Thoracic aorta (tissue), 2 donors: Measurements from ENCODE around the gene GALNT12. TPM values are rescaled to one million over a fixed set of nuclear protein-coding genes. Genes with fewer than 3 reads are reported as not detected.

Experiments
- ATAC-seq: fragments of 150-250 bp; one replicate; pipeline ENCODE4 v1.8.0; 2017; ENCODE audit warnings: low read depth; ENCODE audit not compliant: insufficient number of reproducible peaks, low FRiP score
- DNase-seq: peaks from one replicate; pipeline ENCODE4 v3.0.0-alpha.2; 2020; ENCODE audit warnings: low spot score
- H3K27ac ChIP-seq, 2 donors: fragments of 200-600 bp; sonication (generic); 1 replicate in 1 of 2; 2 replicates in 1 of 2; pipeline ENCODE4 v1.5.1; 2016; ENCODE audit warnings: mild to moderate bottlenecking in 2 of 2, moderate library complexity in 2 of 2
- H3K27me3 ChIP-seq: fragments of 200-600 bp; sonication (generic); replicated peaks from 2 replicates; pipeline ENCODE4 v1.6.0; 2016; ENCODE audit warnings: mild to moderate bottlenecking; ENCODE audit not compliant: insufficient read depth
- H3K36me3 ChIP-seq: fragments of 200-600 bp; sonication (generic); one replicate; pipeline ENCODE4 v1.5.1; 2016
- H3K4me1 ChIP-seq, 2 donors: fragments of 200-600 bp; sonication (generic); 1 replicate in 1 of 2; 2 replicates in 1 of 2; pipeline versions ENCODE4 v1.5.1 to v1.6.0; 2016; ENCODE audit warnings: low read depth in 2 of 2, mild to moderate bottlenecking in 1 of 2; ENCODE audit not compliant: control insufficient read depth in 1 of 2
- H3K4me3 ChIP-seq: fragments of 200-600 bp; sonication (generic); 2 replicates; pipeline ENCODE4 v1.5.1; 2016; ENCODE audit warnings: mild to moderate bottlenecking
- H3K9me3 ChIP-seq: fragments of 200-600 bp; sonication (generic); 2 replicates; pipeline ENCODE4 v1.5.1; 2016
- total RNA-seq, 2 donors: library from RNA; depleted of rRNA; stranded (reverse); fragments of >200 nt; gene quantifications; one replicate each; pipeline versions ENCODE4 v1.1.0 to v1.2.3, GENCODE V29; 2016
- TF ChIP-seq, protein P1 (sequence below): fragments of 200-600 bp; sonication (generic); IDR thresholded peaks from one replicate; pipeline ENCODE4 v1.5.1; 2019; ENCODE audit warnings: antibody characterized with exemption

The GALNT12 gene
- total RNA-seq, 2 donors from 2014 or later, result 6.8 to 30.1 TPM

DNA sequence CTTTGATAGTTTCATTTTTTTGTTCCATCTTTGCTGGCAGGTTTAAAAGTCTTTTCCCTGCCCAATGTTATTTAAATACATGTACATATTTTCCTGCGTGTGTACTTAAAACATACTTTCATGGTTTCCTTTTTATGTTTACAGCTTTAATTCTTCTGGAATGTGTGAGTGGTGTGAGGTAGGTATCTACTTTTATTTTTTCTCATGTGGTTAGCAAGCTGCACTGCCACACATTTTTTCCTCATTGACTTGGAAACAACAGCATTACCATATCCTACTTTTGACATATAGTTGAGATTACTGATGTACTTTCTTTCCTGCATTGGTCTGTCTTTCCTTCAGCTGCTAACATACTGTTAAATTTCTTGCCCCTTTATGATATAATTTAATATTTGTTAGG, 84.8 kb downstream of the GALNT12 start:
- Histone ChIP-seq H3K36me3 (no peaks in the 10 kb centered on the region), H3K4me1 (peaks cover 0 to 8% of the 10 kb centered on the region in 2 donors), H3K9me3 (peaks cover 2% of the 10 kb centered on the region), H3K27me3 (no peaks in the 10 kb centered on the region), H3K4me3 (no peak overlapping the region), H3K27ac (no peak overlapping the region)
- no peak for DNase-seq
- TF ChIP-seq, protein P1, sequence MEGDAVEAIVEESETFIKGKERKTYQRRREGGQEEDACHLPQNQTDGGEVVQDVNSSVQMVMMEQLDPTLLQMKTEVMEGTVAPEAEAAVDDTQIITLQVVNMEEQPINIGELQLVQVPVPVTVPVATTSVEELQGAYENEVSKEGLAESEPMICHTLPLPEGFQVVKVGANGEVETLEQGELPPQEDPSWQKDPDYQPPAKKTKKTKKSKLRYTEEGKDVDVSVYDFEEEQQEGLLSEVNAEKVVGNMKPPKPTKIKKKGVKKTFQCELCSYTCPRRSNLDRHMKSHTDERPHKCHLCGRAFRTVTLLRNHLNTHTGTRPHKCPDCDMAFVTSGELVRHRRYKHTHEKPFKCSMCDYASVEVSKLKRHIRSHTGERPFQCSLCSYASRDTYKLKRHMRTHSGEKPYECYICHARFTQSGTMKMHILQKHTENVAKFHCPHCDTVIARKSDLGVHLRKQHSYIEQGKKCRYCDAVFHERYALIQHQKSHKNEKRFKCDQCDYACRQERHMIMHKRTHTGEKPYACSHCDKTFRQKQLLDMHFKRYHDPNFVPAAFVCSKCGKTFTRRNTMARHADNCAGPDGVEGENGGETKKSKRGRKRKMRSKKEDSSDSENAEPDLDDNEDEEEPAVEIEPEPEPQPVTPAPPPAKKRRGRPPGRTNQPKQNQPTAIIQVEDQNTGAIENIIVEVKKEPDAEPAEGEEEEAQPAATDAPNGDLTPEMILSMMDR, result no peak
- ATAC-seq, result no peak

DNA sequence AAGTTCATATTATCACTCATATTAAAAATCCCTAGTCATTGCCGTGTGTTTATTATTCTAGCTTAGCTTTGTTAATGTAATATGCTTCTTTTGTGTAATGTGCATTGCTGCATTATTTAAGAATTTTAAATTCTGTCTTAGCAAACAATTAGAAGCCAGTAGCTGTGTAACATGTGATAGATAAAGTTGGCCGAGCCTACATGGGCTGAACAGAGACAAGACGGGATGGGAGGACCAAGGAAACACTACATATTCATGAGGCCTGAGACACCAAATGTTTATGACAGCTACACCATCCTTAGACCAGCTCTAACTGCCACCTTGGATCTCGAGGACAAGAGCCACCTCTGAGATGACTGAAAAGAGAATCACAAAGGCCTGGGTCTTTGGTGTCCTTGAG, 85.2 kb downstream of the GALNT12 start:
- TF ChIP-seq, protein P1, result no peak
- H3K27ac ChIP-seq, result no peak overlapping the region
- no peak overlapping the region for H3K4me3 ChIP-seq
- peaks cover 0 to 8% of the 10 kb centered on the region in 2 donors for H3K4me1 ChIP-seq
- ATAC-seq (no peak), DNase-seq (no peak)
- peaks cover 3% of the 10 kb centered on the region for H3K9me3 ChIP-seq
- no peaks in the 10 kb centered on the region for H3K36me3 ChIP-seq
- no peaks in the 10 kb centered on the region for H3K27me3 ChIP-seq

DNA sequence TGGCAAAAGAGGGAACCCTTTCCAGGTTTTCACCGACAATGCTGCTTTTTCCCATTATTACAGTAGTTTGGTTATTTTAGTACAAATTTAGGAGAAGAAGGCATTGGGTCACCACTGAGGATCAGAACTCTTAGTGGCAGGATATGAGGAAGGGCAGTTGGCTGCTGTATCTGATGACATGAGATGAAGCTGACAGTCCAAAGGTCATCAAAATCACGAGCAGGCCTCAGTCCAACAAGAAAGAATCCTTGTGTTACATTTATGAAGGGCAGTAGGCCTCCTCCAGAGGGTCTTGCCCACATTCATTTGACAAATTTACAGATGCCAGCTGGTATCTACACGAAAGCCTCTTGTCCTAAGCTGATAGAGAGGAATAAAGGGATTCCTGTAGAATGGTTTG, 86.7 kb downstream of the GALNT12 start:
- Histone ChIP-seq H3K4me1 (peaks cover 0 to 8% of the 10 kb centered on the region in 2 donors), H3K9me3 (peaks cover 3% of the 10 kb centered on the region), H3K4me3 (no peak overlapping the region), H3K27ac (no peak overlapping the region), H3K36me3 (no peaks in the 10 kb centered on the region), H3K27me3 (no peaks in the 10 kb centered on the region)
- no peak for DNase-seq
- TF ChIP-seq, protein P1, result no peak
- ATAC-seq, result no peak

DNA sequence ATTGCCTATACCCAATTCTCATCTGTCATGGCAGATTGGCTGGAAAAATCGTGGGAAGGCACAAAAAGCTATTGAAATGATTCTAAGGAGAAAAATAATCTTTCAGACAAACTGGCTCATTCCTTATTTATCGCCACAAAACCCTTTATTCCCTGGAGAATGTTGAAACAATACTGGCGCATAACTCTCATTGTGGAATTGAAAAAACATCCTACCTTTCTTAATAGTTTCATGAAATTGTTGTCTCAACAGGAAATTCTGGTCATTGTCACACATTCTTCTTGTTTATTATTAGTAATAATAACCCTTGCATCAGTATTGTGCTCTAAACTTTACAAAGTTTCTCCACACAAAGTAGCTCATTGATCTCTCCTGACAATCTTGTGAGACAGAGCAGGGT, 87.3 kb downstream of the GALNT12 start:
- no peak overlapping the region for H3K27ac ChIP-seq
- H3K36me3 ChIP-seq, result no peaks in the 10 kb centered on the region
- peaks cover 3% of the 10 kb centered on the region for H3K9me3 ChIP-seq
- DNase-seq (no peak), ATAC-seq (no peak)
- TF ChIP-seq, protein P1, result no peak
- H3K4me1 ChIP-seq, result peaks cover 0 to 8% of the 10 kb centered on the region in 2 donors
- H3K4me3 ChIP-seq, result no peak overlapping the region
- H3K27me3 ChIP-seq, result no peaks in the 10 kb centered on the region

DNA sequence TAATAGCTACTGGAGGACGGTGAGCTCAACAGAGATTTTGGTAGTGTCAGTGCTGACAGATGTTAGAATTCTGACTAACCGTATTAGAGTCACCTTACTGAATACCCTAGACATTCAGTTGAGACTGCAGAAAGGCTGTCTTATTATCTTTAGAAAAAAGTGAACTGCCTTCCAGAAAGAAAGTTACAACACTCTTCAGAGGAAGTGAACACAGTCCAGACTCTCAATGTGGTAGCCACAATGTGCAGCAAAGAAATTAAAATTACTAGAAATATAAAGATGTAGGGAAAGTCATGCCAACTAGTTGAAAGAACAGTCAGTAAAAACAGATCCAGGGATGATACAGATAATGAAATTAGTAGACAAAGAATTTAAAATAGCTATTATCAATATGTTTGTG, 89.2 kb downstream of the GALNT12 start:
- Histone ChIP-seq H3K9me3 (peaks cover 3% of the 10 kb centered on the region), H3K36me3 (no peaks in the 10 kb centered on the region), H3K4me3 (no peak overlapping the region), H3K27ac (no peak overlapping the region), H3K27me3 (no peaks in the 10 kb centered on the region), H3K4me1 (no peaks in the 10 kb centered on the region)
- TF ChIP-seq, protein P1, result no peak
- no peak for DNase-seq
- ATAC-seq, result no peak
